Rectal smooth muscle tissue (tissue), 1 donor: ENCODE results near the gene GALK2.

ENCODE experiments used
- H3K27ac ChIP-seq: one replicate; pipeline ENCODE4 v1.7.0; 2013; ENCODE audit warnings: low read depth, low read length, inconsistent platforms
- H3K27me3 ChIP-seq: one replicate; pipeline ENCODE4 v1.7.0; 2013; ENCODE audit warnings: low read length; ENCODE audit not compliant: control insufficient read depth, insufficient read depth
- H3K36me3 ChIP-seq: one replicate; pipeline ENCODE4 v1.7.0; 2013; ENCODE audit warnings: low read length; ENCODE audit not compliant: control insufficient read depth, insufficient read depth
- H3K4me1 ChIP-seq: one replicate; pipeline ENCODE4 v1.7.0; 2013; ENCODE audit warnings: low read length; ENCODE audit not compliant: control insufficient read depth, insufficient read depth
- H3K4me3 ChIP-seq: one replicate; pipeline ENCODE4 v1.7.0; 2013; ENCODE audit warnings: low read length
- H3K9ac ChIP-seq: one replicate; pipeline ENCODE4 v1.7.0; 2013; ENCODE audit warnings: low read length

GALK2 gene

GRCh38 chr15:49279521-49280456, 109.7 kb downstream of the GALK2 start:
- Histone ChIP-seq H3K4me1 (no peaks in the 10 kb centered on the region), H3K4me3 (no peak overlapping the region), H3K27me3 (no peaks in the 10 kb centered on the region), H3K27ac (no peak overlapping the region), H3K36me3 (peaks cover 5% of the 10 kb centered on the region), H3K9ac (no peak overlapping the region)

- no peak overlapping the region for H3K9ac ChIP-seq
- no peaks in the 10 kb centered on the region for H3K4me1 ChIP-seq
- H3K27me3 ChIP-seq: no peaks in the 10 kb centered on the region
- H3K4me3 ChIP-seq: no peak overlapping the region
- H3K36me3 ChIP-seq: peaks cover 5% of the 10 kb centered on the region
- H3K27ac ChIP-seq: no peak overlapping the region
Measured at GRCh38 chr15:49282366-49282765, 112.3 kb downstream of the GALK2 start.

GRCh38 chr15:49286649-49287404, 116.8 kb downstream of the GALK2 start:
- H3K36me3 ChIP-seq: peaks cover 9% of the 10 kb centered on the region
- H3K27me3 ChIP-seq: no peaks in the 10 kb centered on the region
- H3K27ac ChIP-seq: no peak overlapping the region

GRCh38 chr15:49287481-49287880, 117.4 kb downstream of the GALK2 start:
- Histone ChIP-seq H3K27me3 (no peaks in the 10 kb centered on the region), H3K9ac (no peak overlapping the region), H3K27ac (no peak overlapping the region), H3K36me3 (peaks cover 9% of the 10 kb centered on the region), H3K4me1 (no peaks in the 10 kb centered on the region), H3K4me3 (no peak overlapping the region)

More at GRCh38 chr15:49286649-49287404, 116.8 kb downstream of the GALK2 start:
- Histone ChIP-seq H3K4me1 (no peaks in the 10 kb centered on the region), H3K9ac (no peak overlapping the region), H3K4me3 (no peak overlapping the region)

GRCh38 chr15:49288391-49288790, 118.3 kb downstream of the GALK2 start:
- H3K36me3 ChIP-seq: peaks cover 9% of the 10 kb centered on the region
- H3K27ac ChIP-seq: no peak overlapping the region
- no peak overlapping the region for H3K9ac ChIP-seq

GRCh38 chr15:49290191-49290590, 120.1 kb downstream of the GALK2 start:
- Histone ChIP-seq H3K4me3 (no peak overlapping the region), H3K4me1 (no peaks in the 10 kb centered on the region), H3K27ac (no peak overlapping the region), H3K27me3 (no peaks in the 10 kb centered on the region), H3K36me3 (peaks cover 5% of the 10 kb centered on the region), H3K9ac (no peak overlapping the region)

More at GRCh38 chr15:49288391-49288790, 118.3 kb downstream of the GALK2 start:
- Histone ChIP-seq H3K27me3 (no peaks in the 10 kb centered on the region), H3K4me1 (no peaks in the 10 kb centered on the region), H3K4me3 (no peak overlapping the region)

GRCh38 chr15:49293941-49294340, 123.9 kb downstream of the GALK2 start:
- no peak overlapping the region for H3K4me3 ChIP-seq
- no peaks in the 10 kb centered on the region for H3K4me1 ChIP-seq
- H3K36me3 ChIP-seq: peaks cover 5% of the 10 kb centered on the region
- no peaks in the 10 kb centered on the region for H3K27me3 ChIP-seq
- no peak overlapping the region for H3K27ac ChIP-seq
- no peak overlapping the region for H3K9ac ChIP-seq

GRCh38 chr15:49296258-49296657, 126.2 kb downstream of the GALK2 start:
- H3K4me1 ChIP-seq: no peaks in the 10 kb centered on the region
- no peak overlapping the region for H3K9ac ChIP-seq
- H3K36me3 ChIP-seq: no peaks in the 10 kb centered on the region
- no peak overlapping the region for H3K4me3 ChIP-seq
- H3K27ac ChIP-seq: no peak overlapping the region
- no peaks in the 10 kb centered on the region for H3K27me3 ChIP-seq

- H3K27me3 ChIP-seq: no peaks in the 10 kb centered on the region
- no peak overlapping the region for H3K27ac ChIP-seq
- no peaks in the 10 kb centered on the region for H3K4me1 ChIP-seq
- no peak overlapping the region for H3K4me3 ChIP-seq
- no peaks in the 10 kb centered on the region for H3K36me3 ChIP-seq
- H3K9ac ChIP-seq: no peak overlapping the region
Measured at GRCh38 chr15:49297584-49297983, 127.5 kb downstream of the GALK2 start.

- no peaks in the 10 kb centered on the region for H3K36me3 ChIP-seq
- no peak overlapping the region for H3K27ac ChIP-seq
- no peaks in the 10 kb centered on the region for H3K27me3 ChIP-seq
- no peak overlapping the region for H3K9ac ChIP-seq
- no peaks in the 10 kb centered on the region for H3K4me1 ChIP-seq
- no peak overlapping the region for H3K4me3 ChIP-seq
Measured at GRCh38 chr15:49300856-49301255, 130.8 kb downstream of the GALK2 start.

- Histone ChIP-seq H3K36me3 (no peaks in the 10 kb centered on the region), H3K27ac (no peak overlapping the region), H3K4me3 (no peak overlapping the region), H3K27me3 (no peaks in the 10 kb centered on the region), H3K9ac (no peak overlapping the region), H3K4me1 (no peaks in the 10 kb centered on the region)
Measured at GRCh38 chr15:49301562-49301961, 131.5 kb downstream of the GALK2 start.

- no peaks in the 10 kb centered on the region for H3K27me3 ChIP-seq
- H3K4me3 ChIP-seq: no peak overlapping the region
- H3K4me1 ChIP-seq: no peaks in the 10 kb centered on the region
- H3K36me3 ChIP-seq: no peaks in the 10 kb centered on the region
- H3K27ac ChIP-seq: no peak overlapping the region
- no peak overlapping the region for H3K9ac ChIP-seq
Measured at GRCh38 chr15:49303003-49303402, 133.0 kb downstream of the GALK2 start.
